Stimulated activated CD4-positive, alpha-beta T cell treated with anti-CD3 and anti-CD28 coated beads, TNF-alpha, amount 100 ng/mL, for 48 hours (primary cell): ENCODE measurements around the gene IPMK.
"Not testable (repeated sequence)": the region's sequence is repeated elsewhere in the genome, so short reads cannot be mapped to it uniquely, and the experiment has no call there.

Experiments used
- DNase-seq, 3 donors: peaks; one replicate each; pipeline ENCODE4 v3.0.0-alpha.2; 2020; ENCODE audit warnings: low read depth in 3 of 3

IPMK gene

DNA sequence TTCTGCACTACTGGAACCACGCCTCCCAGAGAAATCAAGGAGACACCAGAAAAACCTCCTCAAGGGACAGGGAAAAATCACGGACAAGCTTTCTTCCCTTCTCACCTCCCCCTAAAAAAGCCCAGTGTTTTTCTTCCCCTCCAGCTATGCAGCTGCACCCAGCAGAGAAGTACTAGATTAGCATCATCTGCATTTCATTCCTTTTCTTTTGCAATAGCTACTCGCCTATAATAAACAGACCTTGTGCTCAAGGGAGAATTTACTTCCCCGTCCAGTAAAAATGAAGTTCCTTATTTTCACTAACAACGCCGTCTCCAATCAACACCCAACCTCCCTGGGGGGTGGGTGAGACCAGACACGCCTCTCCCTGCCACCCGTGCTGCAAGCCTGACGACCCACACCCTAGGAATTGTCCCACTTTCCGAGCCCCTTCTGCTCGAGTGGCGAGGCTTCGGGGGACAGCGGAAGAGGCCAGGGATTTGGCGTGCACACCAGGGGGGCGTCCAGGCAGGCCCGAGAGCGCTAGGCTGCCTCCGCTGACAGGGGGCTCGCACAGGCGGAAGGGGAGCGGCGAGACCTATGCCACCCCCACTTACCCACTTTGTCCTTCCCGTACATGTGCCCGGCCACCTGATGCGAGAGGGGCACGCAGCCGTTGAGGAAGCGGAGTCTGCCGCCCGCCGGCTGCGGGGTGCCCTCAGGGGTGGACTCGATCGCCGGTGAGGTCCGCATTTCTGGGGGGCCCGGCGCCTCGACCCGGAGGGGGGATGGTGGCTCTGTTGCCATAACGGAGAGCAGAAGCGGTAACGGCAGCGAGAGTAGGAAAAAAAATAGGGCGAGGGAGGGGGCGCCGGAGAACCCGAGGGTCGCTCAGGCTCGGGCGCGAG, 625 bp downstream of the IPMK start:
- DNase-seq, result no peak

DNA sequence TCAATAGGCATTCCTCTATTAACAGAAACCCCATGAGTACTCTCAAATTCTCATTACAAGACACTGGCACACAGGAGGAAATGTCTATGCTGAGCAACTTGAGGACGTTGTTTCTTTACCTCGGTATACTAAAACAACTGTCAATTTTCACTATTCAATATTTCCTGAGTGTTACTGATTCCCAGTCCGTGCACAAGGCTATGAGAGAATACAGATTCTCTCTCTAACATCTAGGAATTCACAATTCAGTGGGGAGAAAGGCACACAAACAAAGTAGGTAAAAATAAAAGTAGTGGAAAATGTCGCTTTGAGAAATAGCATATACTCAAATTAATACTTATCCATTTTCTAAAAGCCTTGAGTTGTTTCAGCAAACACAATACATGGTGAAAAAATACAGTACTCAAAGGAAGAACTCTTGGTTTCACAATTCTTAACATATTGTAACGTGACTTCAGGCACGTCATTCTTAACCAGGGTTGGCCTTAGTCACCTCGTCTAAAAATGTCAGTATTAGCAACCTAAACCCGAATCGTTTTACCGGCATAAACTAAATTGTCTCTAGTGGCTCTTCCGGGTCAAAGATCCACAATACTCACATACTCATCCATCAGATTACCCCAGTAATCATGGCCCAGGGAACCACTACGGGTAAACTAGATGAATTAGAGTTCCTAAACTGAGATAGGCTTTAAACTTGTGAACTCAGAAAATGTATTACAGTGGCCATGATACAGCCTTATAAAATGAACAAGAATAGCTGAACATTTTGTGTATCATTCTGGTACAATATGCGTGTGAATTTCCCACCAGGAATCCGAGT, 1.5 kb downstream of the IPMK start:
- DNase-seq, result no peak

DNA sequence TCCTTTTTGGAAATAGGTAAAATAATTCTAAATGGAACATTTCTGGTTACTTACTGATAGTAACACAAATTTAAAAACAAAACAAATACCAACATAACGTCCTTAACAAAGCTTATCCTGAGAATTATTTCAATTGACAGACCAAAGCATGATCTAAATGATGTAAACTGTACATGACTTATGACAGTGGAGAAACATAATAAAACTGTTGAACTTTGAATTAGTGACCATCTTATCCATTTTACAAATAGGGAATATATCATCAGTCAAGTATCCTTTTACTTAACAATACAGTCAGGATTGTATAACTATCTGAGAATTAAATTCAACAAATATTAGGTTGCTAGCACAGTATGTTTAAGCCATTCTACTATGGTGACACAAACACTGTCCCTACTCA, 2.4 kb downstream of the IPMK start:
- no peak for DNase-seq

DNA sequence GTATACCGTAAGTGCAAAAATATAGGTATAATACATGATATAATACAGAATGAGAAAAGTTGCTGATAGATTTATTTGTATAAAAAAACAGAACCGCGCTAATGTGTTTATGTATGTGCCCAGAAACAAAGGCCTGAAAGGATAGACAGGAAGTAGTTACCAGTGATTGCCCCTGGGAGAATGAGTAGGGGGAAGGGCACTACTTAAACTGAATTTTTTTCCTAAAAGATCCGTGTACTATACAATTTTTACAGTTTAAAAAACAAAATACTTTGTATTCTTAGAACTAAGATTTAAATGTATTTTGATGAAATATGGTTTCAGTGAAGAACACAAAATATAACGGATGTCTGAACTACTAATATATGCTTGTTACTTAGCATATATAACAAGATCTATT, 2.9 kb downstream of the IPMK start:
- no peak for DNase-seq

DNA sequence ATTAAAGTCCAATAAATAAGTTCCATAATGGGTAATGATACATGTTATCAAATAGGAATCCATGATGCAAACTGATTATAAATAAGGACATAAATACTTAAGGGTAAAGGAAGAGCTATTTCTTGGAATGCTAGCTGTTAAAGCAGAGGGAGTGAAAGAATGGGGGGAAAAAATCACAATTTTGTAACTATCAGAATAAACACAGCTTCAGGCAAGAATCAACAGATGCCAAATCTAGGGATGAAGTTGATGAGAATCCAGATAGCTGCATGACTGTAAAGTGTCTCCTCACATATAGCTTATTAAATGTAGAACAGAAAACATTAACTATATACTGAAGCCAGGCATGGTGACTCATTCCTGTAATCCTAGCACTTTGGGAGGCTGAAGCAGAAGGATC, 4.9 kb downstream of the IPMK start:
- no peak for DNase-seq

DNA sequence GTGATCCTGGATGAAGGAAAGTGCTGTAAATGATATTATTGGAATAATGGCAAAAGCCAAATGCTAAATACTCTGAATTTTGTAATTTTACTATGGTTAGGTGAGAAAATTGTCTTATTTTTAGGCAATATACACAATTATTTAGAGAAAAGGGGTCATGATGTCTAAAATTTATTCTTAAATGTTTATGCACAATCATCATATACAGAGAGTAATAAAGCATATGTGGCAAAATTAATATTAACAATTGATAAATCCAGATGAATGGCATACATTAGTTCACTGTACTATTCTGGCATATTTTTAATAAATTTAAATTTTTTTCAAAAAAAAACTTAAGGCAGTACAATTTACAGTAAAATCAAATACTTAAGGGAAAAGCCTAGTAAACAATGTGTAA, 7.4 kb downstream of the IPMK start:
- DNase-seq, result no peak

DNA sequence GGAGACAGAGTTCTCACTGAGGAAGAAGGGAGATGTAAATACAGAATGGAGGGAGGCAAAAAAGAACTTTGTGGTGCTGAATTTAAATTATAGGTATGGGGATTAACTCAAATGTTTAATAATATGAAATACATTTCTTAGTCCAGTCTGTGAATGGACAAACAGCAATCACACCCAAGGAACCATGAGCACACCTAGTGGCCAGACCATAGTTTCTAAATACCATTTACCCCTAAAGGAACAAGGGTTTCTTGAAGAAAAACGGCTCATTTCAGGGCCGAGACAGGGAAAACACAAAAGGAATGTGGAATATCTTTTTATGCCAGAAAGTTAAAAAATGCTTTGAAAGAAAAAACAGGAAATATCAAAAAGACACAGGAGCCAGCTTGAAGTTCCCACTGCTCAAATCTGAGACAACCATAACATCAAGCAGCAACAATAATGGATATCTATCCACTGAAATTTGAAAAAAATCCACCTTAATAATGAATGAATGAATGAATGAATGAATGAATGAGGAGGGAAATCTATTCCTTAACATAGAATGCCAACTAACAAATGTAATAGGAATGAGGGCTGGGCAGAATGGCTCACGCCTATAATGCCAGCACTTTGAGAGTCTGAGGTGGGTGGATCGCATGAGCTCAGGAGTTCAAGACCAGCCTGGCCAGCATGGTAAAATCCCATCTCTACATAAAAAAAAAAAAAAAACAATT, 8.6 kb downstream of the IPMK start:
- DNase-seq, result no peak

DNA sequence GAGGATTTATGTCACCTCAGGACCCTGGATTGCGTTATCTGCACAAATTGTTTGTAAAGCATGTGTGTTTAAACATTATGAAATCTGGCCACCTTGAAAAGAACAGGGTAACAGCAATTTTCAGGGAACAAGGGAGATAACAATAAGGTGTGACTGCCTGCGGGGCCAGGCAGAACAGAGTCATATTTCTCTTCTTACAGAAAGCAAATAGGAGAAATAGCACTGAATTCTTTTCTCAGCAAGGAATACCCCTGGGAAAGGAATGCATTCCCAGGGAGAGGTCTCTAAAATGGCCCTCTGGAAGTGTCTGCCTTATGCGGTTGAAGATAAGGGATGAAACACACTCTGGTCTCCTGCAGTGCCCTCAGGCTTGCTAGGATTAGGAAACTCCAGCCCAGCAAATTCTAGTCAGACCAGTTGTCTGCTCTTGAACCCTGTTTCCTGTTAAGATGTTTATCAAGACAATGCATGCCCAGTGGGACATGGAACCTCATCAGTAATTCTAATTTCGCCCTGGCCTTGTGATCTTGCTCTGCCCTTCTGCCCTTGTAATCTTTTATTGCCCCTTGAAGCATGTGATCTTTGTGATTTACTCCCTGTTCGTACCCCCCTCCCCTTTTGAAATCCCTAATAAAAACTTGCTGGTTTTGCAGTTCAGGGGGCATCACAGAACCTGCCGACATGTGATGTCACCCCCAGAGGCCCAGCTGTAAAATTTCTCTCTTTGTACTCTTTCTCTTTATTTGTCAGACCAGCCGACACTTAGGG, 11.5 kb downstream of the IPMK start:
- not testable (repeated sequence) for DNase-seq

DNA sequence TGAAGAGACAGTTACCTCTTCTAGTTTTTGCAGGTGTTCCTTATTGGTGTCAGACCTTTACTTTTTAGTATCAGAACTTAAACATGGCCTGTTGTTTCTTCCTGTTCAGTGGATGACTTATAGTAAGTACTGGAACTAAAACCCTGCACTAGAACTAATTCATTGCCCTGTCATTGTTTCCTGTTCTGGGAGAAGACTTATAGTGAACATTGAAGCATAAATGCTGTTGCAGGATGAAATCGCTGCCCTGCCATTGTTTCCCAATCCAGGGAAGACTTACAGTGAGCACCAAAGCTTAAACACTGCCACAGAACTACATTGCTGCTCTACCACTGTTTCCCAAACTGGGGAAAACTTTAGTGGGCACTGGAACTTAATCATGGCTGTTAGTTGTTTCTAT, 13.1 kb downstream of the IPMK start:
- DNase-seq, result no peak

DNA sequence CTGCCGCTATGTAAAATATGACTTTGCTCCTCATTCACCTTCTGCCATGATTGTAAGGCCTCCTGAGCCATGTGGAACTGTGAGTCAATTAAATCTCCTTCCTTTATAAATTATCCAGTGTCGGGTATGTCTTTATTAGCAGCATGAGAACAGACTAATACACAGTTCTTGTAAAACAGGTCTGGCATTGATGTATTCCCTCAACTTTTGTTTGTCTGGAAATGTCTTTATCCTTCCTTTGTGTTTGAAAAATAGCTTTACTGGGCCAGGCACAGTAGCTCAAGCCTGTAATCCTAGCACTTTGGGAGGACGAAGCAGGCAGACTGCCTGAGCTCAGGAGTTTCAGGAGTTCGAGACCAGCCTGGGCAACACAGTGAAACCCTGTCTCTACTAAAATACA, 14.5 kb downstream of the IPMK start:
- DNase-seq, result no peak

DNA sequence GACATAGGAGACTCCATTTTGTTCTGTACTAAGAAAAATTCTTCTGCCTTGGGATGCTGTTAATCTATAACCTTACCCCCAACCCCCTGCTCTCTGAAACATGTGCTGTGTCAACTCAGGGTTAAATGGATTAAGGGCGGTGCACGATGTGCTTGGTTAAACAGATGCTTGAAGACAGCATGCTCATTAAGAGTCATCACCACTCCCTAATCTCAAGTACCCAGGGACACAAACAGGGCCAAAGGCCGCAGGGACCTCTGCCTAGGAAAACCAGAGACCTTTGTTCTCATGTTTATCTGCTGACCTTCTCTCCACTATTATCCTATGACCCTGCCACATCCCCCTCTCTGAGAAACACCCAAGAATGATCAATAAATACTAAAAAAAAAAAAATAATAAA, 23.0 kb downstream of the IPMK start:
- not testable (repeated sequence) for DNase-seq

DNA sequence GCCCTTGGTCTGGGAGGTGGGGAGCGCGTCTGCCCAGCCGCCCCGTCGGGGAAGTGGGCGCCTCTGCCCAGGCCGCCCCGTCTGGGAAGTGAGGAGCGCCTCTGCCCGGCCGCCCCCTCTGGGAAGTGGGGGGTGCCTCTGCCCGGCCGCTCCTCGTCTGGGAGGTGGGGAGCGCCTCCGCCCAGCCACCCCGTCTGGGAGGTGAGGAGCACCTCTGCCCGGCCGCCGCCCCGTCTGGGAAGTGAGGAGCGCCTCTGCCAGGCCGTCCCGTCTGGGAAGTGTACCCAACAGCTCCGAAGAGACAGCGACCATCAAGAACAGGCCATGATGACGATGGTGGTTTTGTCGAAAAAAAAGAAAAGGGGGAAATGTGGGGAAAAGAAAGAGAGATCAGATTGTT, 23.5 kb downstream of the IPMK start:
- DNase-seq, result not testable (repeated sequence)

DNA sequence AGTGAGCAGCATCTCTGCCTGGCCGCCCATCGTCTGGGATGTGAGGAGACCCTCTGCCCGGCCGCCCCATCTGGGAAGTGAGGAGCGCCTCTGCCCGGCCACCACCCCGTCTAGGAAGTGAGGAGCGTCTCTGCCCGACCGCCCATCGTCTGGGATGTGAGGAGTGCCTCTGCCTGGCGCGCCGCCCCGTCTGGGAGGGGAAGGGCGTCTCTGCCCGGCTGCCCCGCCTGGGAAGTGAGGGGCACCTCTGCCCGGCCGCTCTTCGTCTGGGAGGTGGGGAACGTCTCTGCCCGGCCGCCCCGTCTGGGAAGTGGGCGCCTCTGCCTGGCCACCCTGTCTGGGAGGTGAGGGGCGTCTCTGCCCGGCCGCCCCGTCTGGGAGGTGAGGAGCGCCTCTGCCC, 23.9 kb downstream of the IPMK start:
- DNase-seq, result not testable (repeated sequence)

DNA sequence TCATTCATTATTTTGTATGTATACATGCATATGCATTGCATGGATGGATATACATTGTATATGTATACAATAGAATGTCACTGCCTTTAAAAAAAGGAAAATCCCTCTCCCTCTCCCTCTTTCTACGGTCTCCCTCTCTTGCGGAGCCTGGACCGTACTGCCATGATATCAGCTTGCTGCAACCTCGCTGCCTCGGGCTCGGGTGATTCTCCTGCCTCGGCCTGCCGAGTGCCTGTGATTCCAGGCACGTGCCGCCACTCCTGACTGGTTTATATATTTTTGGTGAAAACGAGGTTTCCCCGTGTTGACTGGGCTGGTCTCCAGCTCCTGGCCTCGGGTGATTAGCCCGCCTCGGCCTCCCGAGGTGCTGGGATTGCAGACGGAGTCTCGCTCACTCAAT, 24.4 kb downstream of the IPMK start:
- DNase-seq, result no peak

DNA sequence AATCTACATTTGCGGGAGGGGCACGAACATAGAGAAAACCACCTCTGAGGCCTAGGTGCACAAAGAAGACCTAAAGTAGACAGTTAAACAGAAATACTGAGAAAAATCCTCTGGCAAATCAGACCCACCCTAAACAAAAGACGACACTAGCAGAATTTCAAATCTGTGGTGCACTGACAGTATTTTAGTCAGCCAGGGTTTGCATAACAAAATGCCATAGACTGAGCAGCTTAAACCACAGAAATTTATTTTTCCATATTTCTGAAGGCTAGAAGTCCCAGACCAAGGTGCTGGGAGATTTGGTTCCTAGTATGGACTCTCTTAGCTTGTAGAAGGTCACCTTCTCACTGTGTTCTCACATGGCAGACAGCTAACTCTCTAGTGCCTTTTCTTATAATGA, 26.3 kb downstream of the IPMK start:
- no peak for DNase-seq

DNA sequence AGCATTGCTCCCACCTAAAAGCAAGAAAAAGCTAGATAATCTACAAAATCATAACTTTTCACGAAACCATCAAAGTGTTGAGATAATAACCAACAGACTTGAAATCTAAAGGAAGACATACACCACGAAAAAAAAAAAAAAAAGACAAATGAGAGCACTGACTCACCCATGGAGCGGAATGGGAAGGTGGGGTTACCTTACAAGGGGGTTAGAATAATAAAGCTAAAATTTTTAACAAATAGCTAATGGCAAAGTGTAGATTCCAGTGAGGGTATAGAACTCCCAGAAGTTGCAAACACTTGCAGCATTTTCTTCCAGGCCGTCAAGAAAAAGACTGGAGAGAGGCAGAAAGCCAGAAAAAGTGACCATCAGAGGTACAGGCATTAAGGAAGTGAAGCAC, 27.2 kb downstream of the IPMK start:
- DNase-seq, result no peak

DNA sequence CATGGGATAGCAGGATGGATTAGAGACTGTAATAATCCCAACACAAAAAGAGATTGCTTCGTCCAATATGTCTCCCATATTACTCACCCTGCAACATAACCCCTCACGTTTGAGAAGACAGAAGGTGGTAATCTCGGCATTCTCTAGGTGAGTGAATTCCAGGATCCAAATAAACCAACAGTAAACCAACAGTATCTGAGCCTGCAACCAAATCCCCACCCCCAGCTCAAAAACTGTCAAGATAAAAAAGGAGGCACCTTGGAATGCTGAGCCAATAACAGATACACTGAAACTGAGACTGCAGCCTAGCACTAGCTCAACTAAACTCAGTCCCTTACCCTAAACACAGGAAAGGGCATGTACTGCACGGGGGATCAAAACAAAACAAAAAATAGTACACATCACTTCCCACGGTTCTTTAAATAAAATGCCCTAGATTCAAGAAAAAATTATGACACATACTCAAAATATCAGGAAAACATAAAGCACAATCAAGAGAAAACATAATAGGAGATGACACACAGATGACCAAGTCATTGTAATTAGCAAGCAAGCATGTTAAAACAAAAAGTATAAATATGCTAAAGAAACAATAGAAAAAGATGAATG, 28.0 kb downstream of the IPMK start:
- no peak for DNase-seq

DNA sequence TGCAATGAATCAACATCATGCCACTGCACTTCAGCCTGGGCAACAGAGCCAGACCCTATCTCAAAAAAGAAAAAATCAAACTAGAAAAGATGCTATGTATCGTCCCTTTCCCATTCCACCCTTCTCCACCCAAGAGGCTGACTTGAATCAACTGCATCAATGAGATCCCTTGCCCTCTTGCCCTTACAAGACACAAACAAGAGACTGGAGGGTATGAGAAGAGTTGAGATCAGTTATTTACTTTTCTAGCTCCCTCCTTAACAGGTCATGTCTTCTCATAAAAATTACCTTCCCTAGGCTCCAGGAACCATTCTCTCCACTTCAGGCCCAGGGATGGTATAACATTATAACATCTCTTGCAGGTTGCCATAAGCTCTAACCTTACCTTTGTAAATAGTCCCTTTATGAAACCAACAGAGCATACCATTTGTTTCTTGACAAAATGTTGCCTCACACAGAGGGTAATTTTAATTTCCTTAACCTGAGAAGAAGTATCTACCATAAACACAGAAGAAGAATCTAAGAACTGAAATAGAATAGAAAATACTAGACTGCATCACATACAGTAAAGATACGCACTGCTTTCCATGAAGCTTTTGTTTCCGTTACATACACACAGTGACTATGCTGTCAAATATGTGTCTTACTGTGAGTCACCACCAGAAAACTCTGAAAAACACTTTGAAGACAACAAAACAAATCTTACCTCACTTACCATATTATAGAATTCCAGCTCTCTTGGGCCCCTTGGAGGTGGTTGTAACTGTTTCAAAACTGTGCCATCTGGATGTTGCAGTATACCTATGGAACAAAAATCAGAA, 30.5 kb downstream of the IPMK start:
- DNase-seq, result no peak

DNA sequence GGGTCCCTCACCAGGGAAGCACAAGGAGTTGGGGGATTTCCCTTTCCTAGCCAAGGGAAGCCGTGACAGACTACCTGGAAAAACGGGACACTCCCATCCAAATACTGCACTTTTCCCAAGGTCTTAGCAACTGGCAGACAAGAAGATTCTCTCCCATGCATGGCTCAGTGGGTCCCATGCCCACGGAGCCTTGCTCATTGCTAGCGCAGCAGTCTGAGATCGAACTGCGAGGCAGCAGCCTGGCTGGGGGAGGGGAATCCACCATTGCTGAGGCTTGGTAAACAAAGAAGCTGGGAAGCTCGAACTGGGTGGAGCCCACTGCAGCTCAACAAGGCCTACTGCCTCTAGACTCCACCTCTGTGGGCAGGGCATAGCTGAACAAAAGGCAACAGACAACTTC, 37.8 kb downstream of the IPMK start:
- DNase-seq, result not testable (repeated sequence)

DNA sequence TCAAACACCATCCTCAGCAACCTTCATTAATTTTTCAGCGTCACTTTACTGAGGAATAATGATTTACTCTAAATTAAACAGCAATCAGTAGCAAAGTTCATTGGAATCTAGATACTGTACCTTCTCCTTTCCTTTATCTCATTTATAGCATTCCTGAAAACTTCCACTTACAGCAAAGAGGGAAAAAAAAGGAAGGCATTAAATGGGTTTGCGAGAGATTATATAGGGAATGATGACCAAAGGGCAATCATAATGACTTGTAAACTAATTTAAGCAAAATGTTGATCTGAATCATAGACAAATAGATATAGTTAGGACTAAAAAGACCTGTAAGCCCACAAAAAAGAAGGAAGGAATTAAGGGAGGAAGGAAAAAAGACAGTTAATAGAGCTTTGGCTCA, 42.0 kb downstream of the IPMK start:
- DNase-seq, result no peak
